GM12874 (cell line): ENCODE data around the gene FCN3.

Source experiments
- TF ChIP-seq, protein P1 (sequence below): IDR thresholded peaks from 2 replicates; pipeline ENCODE4 v1.5.1; 2011; ENCODE audit warnings: low read depth, mild to moderate bottlenecking, control low read depth, low read length, moderate library complexity; ENCODE audit not compliant: insufficient read depth

FCN3 gene

DNA sequence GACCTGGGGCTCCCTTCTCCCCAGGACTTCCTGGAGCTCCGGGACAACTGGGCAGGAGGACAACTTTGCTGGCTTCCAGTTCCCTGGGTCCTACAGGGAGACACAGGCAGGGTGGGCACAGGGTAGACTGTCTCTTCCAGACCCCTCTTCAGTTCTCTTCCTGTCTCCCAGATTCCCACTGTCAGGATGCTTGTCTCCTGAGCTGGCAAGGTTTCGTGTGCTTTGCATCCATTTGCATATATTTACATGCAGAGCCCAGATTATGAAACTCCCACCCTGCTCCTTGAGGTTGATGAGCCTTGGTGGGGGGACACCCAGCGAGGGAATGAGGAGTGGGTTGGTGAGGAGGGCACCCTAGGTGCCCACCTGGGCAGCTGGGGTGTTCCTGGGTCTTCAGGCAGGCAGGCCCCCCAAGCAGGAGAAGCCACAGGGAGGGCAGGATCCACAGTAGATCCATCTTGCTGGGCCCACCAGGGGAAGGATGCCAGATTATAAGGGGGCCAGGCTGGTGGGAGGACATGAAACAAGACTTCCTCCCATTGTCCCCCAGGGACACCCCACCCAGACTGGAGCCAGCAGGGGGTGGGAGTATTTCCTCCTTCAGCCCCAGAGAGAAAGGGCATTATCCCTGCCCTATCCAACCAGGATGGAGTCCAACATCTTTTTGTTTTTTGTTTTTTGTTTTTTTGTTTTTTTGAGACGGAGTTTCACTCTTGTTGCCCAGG lies at the start of gene FCN3:
FCN3 (minus strand) TSS at position 463 of the 725 bp plus-strand sequence; CDS start at position 457, 6 bp downstream.
- TF ChIP-seq, protein P1, sequence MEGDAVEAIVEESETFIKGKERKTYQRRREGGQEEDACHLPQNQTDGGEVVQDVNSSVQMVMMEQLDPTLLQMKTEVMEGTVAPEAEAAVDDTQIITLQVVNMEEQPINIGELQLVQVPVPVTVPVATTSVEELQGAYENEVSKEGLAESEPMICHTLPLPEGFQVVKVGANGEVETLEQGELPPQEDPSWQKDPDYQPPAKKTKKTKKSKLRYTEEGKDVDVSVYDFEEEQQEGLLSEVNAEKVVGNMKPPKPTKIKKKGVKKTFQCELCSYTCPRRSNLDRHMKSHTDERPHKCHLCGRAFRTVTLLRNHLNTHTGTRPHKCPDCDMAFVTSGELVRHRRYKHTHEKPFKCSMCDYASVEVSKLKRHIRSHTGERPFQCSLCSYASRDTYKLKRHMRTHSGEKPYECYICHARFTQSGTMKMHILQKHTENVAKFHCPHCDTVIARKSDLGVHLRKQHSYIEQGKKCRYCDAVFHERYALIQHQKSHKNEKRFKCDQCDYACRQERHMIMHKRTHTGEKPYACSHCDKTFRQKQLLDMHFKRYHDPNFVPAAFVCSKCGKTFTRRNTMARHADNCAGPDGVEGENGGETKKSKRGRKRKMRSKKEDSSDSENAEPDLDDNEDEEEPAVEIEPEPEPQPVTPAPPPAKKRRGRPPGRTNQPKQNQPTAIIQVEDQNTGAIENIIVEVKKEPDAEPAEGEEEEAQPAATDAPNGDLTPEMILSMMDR, result no peak

- TF ChIP-seq, protein P1, result no peak
These were observed 49.1 kb upstream of the FCN3 start for GRCh38 chr1:27423709-27424108.

GRCh38 chr1:27418326-27419185 lies 43.9 kb upstream of the FCN3 start:
- TF ChIP-seq, protein P1, result no peak

- TF ChIP-seq, protein P1, result no peak
These were observed 43.1 kb upstream of the FCN3 start for GRCh38 chr1:27417713-27418112.

GRCh38 chr1:27416387-27417111 lies 41.9 kb upstream of the FCN3 start:
- TF ChIP-seq, protein P1, result peak; percentile 71

- TF ChIP-seq, protein P1, result no peak
These were observed 39.5 kb upstream of the FCN3 start for GRCh38 chr1:27414091-27414490.

DNA sequence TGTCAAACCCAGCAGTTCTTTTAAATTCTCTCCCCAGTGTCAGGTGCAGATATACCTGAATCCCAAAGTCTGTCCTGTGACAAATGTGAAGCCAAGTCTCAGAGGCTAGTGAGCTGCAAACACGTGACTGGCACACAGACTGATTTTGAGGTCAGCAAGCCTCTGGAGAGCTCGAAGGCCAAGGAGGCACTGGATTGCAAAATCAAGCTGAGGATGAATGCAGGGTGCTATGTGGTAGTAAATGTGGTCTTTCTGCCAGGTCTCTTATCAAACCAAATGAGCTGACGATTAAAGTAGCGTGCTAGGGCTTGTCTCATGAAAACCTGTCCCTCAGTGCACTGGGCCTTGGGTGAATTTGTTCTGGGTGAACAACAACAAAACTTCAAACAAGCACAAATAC lies 38.4 kb upstream of the FCN3 start:
- TF ChIP-seq, protein P1, result no peak
